ENCODE results near the gene MMEL1. TPM values are rescaled to one million over a fixed set of nuclear protein-coding genes. Genes with fewer than 3 reads are reported as not detected.

MMEL1 gene
- total RNA-seq, 1 donor from 2014 or later, result not detected

GRCh38 chr1:2541619-2542245, 91.1 kb downstream of the MMEL1 start:
- no peak for TF ChIP-seq CTCF (IDR thresholded peaks at IDR 0.05)
- Mint-ChIP-seq H3K27me3 (ENCODE audit: unreplicated experiment) (no peaks in the 10 kb centered on the region), H3K36me3 (ENCODE audit: unreplicated experiment) (no peaks in the 10 kb centered on the region), H3K4me3 (ENCODE audit: unreplicated experiment) (no peak overlapping the region), H3K4me1 (ENCODE audit: unreplicated experiment) (peaks cover 34% of the 10 kb centered on the region), H3K9me3 (ENCODE audit: unreplicated experiment) (no peaks in the 10 kb centered on the region), H3K27ac (ENCODE audit: unreplicated experiment) (no peak overlapping the region)
- DNase-seq (ENCODE audit: extremely low spot score, unreplicated experiment), result no peak

- TF ChIP-seq CTCF (IDR thresholded peaks at IDR 0.05), result no peak
- H3K4me1 Mint-ChIP-seq (ENCODE audit: unreplicated experiment), result peaks cover 33% of the 10 kb centered on the region
- no peaks in the 10 kb centered on the region for H3K27me3 Mint-ChIP-seq (ENCODE audit: unreplicated experiment)
- H3K9me3 Mint-ChIP-seq (ENCODE audit: unreplicated experiment), result no peaks in the 10 kb centered on the region
- H3K27ac Mint-ChIP-seq (ENCODE audit: unreplicated experiment), result no peak overlapping the region
- H3K4me3 Mint-ChIP-seq (ENCODE audit: unreplicated experiment), result no peak overlapping the region
- H3K36me3 Mint-ChIP-seq (ENCODE audit: unreplicated experiment), result no peaks in the 10 kb centered on the region
- no peak for DNase-seq (ENCODE audit: extremely low spot score, unreplicated experiment)
These were observed 91.9 kb downstream of the MMEL1 start for GRCh38 chr1:2540816-2541492.

Other genes starting within 250 kb of the MMEL1 start
- 10.9 and 12.7 TPM in 2 replicates for gene MORN1, start 241.5 kb downstream of the MMEL1 start, total RNA-seq
- 144 and 147 TPM in 2 replicates for gene RER1, start 241.2 kb downstream of the MMEL1 start, total RNA-seq
- 23.1 and 25.6 TPM in 2 replicates for gene PEX10, start 220.5 kb downstream of the MMEL1 start, total RNA-seq
- gene PLCH2, start 156.7 kb downstream of the MMEL1 start, total RNA-seq, result 11.7 and 12.6 TPM in 2 replicates
- 34.1 and 34.4 TPM in 2 replicates for gene PANK4, start 106.4 kb downstream of the MMEL1 start, total RNA-seq
- 0.29 TPM in 1 of 2 replicates, not detected in the other for gene HES5, start 102.8 kb downstream of the MMEL1 start, total RNA-seq
- gene TNFRSF14, start 76.6 kb downstream of the MMEL1 start, total RNA-seq, result 6.5 TPM in 2 replicates
- 24.0 and 24.8 TPM in 2 replicates for gene PRXL2B, start 46.2 kb downstream of the MMEL1 start, total RNA-seq
- 1.4 and 1.7 TPM in 2 replicates for gene TTC34, start 168.7 kb upstream of the MMEL1 start, total RNA-seq

Data from osteocyte (in vitro differentiated cells).